Nephron (organoid): ENCODE results near the gene CREB5.

Source experiments
- H3K27ac Mint-ChIP-seq, 3 experiments: 2 replicates each; pipeline ENCODE4 v1.8.0; 2020; ENCODE audit warnings: mixed read lengths in 3 of 3, mild to moderate bottlenecking in 2 of 3, moderate library complexity in 1 of 3
- H3K27me3 Mint-ChIP-seq: 2 replicates; pipeline ENCODE4 v1.8.0; 2021; ENCODE audit warnings: low read depth, mild to moderate bottlenecking, moderate library complexity, mixed read lengths
- H3K36me3 Mint-ChIP-seq: 2 replicates; pipeline ENCODE4 v1.8.0; 2020; ENCODE audit warnings: low read depth, mixed read lengths
- H3K4me1 Mint-ChIP-seq: 2 replicates; pipeline ENCODE4 v1.8.0; 2020; ENCODE audit warnings: mixed read lengths
- H3K4me3 Mint-ChIP-seq, 3 experiments: 2 replicates each; pipeline ENCODE4 v1.8.0; 2020; ENCODE audit warnings: mild to moderate bottlenecking in 3 of 3, mixed read lengths in 3 of 3, moderate library complexity in 2 of 3
- H3K9me3 Mint-ChIP-seq: 2 replicates; pipeline ENCODE4 v1.8.0; 2020; ENCODE audit warnings: mixed read lengths
- CTCF ChIP-seq, 3 experiments: fragments of 200-600 bp; sonication (generic); IDR thresholded peaks; one replicate each; pipeline ENCODE4 v1.5.0; 2021; ENCODE audit warnings: antibody characterized with exemption in 3 of 3; ENCODE audit not compliant: unreplicated experiment in 3 of 3

The CREB5 gene

GRCh38 chr7:28423918-28424514, 11.7 kb downstream of the CREB5 start:
- no peaks in the 10 kb centered on the region for H3K36me3 Mint-ChIP-seq
- no peak overlapping the region for H3K27ac Mint-ChIP-seq
- H3K9me3 Mint-ChIP-seq = no peaks in the 10 kb centered on the region
- H3K27me3 Mint-ChIP-seq = peaks cover 9% of the 10 kb centered on the region
- peaks cover 4% of the 10 kb centered on the region for H3K4me1 Mint-ChIP-seq
- no peak overlapping the region for H3K4me3 Mint-ChIP-seq
- TF ChIP-seq CTCF (IDR thresholded peaks at IDR 0.05; ENCODE audit: unreplicated experiment in 3 of 3) = no peak

GRCh38 chr7:28425496-28425895, 13.2 kb downstream of the CREB5 start:
- Mint-ChIP-seq H3K4me1 (no peaks in the 10 kb centered on the region), H3K27me3 (peaks cover 14% of the 10 kb centered on the region), H3K9me3 (no peaks in the 10 kb centered on the region), H3K4me3 (no peak overlapping the region), H3K27ac (no peak overlapping the region), H3K36me3 (no peaks in the 10 kb centered on the region)
- no peak for TF ChIP-seq CTCF (IDR thresholded peaks at IDR 0.05; ENCODE audit: unreplicated experiment in 3 of 3)

- Mint-ChIP-seq H3K27me3 (peaks cover 14% of the 10 kb centered on the region), H3K4me3 (no peak overlapping the region), H3K9me3 (no peaks in the 10 kb centered on the region), H3K4me1 (peaks cover 4% of the 10 kb centered on the region), H3K27ac (peak overlapping the region in 2 of 3 experiments; percentile 4 to 22), H3K36me3 (no peaks in the 10 kb centered on the region)
- no peak for TF ChIP-seq CTCF (IDR thresholded peaks at IDR 0.05; ENCODE audit: unreplicated experiment in 3 of 3)
These were observed 14.9 kb downstream of the CREB5 start for GRCh38 chr7:28427236-28427635.

- Mint-ChIP-seq H3K36me3 (no peaks in the 10 kb centered on the region), H3K4me1 (peaks cover 11% of the 10 kb centered on the region), H3K4me3 (no peak overlapping the region), H3K27me3 (peaks cover 9% of the 10 kb centered on the region), H3K27ac (peak overlapping the region in 1 of 3 experiments; percentile 54), H3K9me3 (no peaks in the 10 kb centered on the region)
- no peak for TF ChIP-seq CTCF (IDR thresholded peaks at IDR 0.05; ENCODE audit: unreplicated experiment in 3 of 3)
These were observed 18.3 kb downstream of the CREB5 start for GRCh38 chr7:28430616-28431015.

- no peak for TF ChIP-seq CTCF (IDR thresholded peaks at IDR 0.05; ENCODE audit: unreplicated experiment in 3 of 3)
- H3K9me3 Mint-ChIP-seq = no peaks in the 10 kb centered on the region
- no peaks in the 10 kb centered on the region for H3K36me3 Mint-ChIP-seq
- peaks cover 11% of the 10 kb centered on the region for H3K4me1 Mint-ChIP-seq
- H3K27me3 Mint-ChIP-seq = peaks cover 9% of the 10 kb centered on the region
- H3K27ac Mint-ChIP-seq = no peak overlapping the region
- no peak overlapping the region for H3K4me3 Mint-ChIP-seq
These were observed 19.8 kb downstream of the CREB5 start for GRCh38 chr7:28432105-28432504.

GRCh38 chr7:28433039-28433438, 20.7 kb downstream of the CREB5 start:
- H3K27ac Mint-ChIP-seq = peak overlapping the region in 1 of 3 experiments; percentile 34
- H3K4me1 Mint-ChIP-seq = peaks cover 11% of the 10 kb centered on the region
- TF ChIP-seq CTCF (IDR thresholded peaks at IDR 0.05; ENCODE audit: unreplicated experiment in 3 of 3) = no peak
- no peak overlapping the region for H3K4me3 Mint-ChIP-seq
- no peaks in the 10 kb centered on the region for H3K9me3 Mint-ChIP-seq
- peaks cover 5% of the 10 kb centered on the region for H3K27me3 Mint-ChIP-seq
- no peaks in the 10 kb centered on the region for H3K36me3 Mint-ChIP-seq
